SU-DHL-6 (cell line): ENCODE measurements around the gene ARPC1B.
A peak's percentile ranks its signal among the peaks of the same experiment; 100 is the strongest.
"Not testable (repeated sequence)": the region's sequence is repeated elsewhere in the genome, so short reads cannot be mapped to it uniquely, and the experiment has no call there.

Source experiments
- H2AFZ ChIP-seq: fragments of 200-600 bp; sonication (generic); 2 replicates; pipeline ENCODE4 v1.6.1; 2014; ENCODE audit warnings: low read depth, mild to moderate bottlenecking, moderate library complexity, mixed read lengths, antibody characterized with exemption, low read length; ENCODE audit not compliant: severe bottlenecking
- H3F3A ChIP-seq: fragments of 200-600 bp; shearing (Covaris generic); 2 replicates; pipeline ENCODE4 v1.6.0; 2016; ENCODE audit warnings: antibody characterized with exemption, mild to moderate bottlenecking; ENCODE audit not compliant: insufficient read depth
- H3K27ac ChIP-seq: fragments of 200-600 bp; sonication (generic); 2 replicates; pipeline ENCODE4 v1.5.1; 2016; ENCODE audit warnings: low read depth, mild to moderate bottlenecking, low read length, moderate library complexity, mixed read lengths
- H3K27me3 ChIP-seq: fragments of 200-600 bp; sonication (generic), shearing (Covaris generic); 2 replicates; pipeline ENCODE4 v1.6.0; 2014; ENCODE audit warnings: mild to moderate bottlenecking, low read length
- H3K36me3 ChIP-seq: fragments of 200-600 bp; sonication (generic); 2 replicates; pipeline ENCODE4 v1.6.1; 2014; ENCODE audit warnings: mild to moderate bottlenecking, low read length, mixed read lengths
- H3K4me2 ChIP-seq: fragments of 300-600, 200-600 bp; shearing (Covaris generic), sonication (generic); 2 replicates; pipeline ENCODE4 v1.6.0; 2014; ENCODE audit warnings: low read length, low read depth, mild to moderate bottlenecking; ENCODE audit not compliant: poor library complexity, severe bottlenecking
- H3K4me3 ChIP-seq: fragments of 200-600 bp; sonication (generic); 2 replicates; pipeline ENCODE4 v1.5.1; 2014; ENCODE audit warnings: antibody characterized with exemption, low read length, mild to moderate bottlenecking, mixed read lengths; ENCODE audit not compliant: insufficient read depth, poor library complexity, severe bottlenecking
- H3K79me2 ChIP-seq: fragments of 200-600 bp; sonication (generic); 2 replicates; pipeline ENCODE4 v1.6.1; 2014; ENCODE audit warnings: mild to moderate bottlenecking, low read length, moderate library complexity; ENCODE audit not compliant: insufficient read depth
- H3K9ac ChIP-seq: fragments of 200-600 bp; sonication (generic); 2 replicates; pipeline ENCODE4 v1.7.0; 2014; ENCODE audit warnings: mild to moderate bottlenecking, low read length
- H3K9me2 ChIP-seq: fragments of 200-600 bp; sonication (generic); replicated peaks from 2 replicates; pipeline ENCODE4 v1.6.1; 2014; ENCODE audit warnings: low read length; ENCODE audit not compliant: insufficient read depth
- H3K9me3 ChIP-seq: fragments of 200-600 bp; sonication (generic); 2 replicates; pipeline ENCODE4 v1.6.1; 2014; ENCODE audit warnings: low read length, mixed read lengths; ENCODE audit not compliant: insufficient read depth
- H4K20me1 ChIP-seq: fragments of 200-600 bp; sonication (generic); 2 replicates; pipeline ENCODE4 v1.6.1; 2014; ENCODE audit warnings: low read depth, mild to moderate bottlenecking, antibody characterized with exemption, low read length, moderate library complexity, mixed read lengths
- CTCF ChIP-seq: fragments of 200-600 bp; sonication (generic); IDR thresholded peaks from one replicate; pipeline ENCODE4 v1.5.1; 2017; ENCODE audit warnings: antibody characterized with exemption, mild to moderate bottlenecking, low read length, moderate library complexity; ENCODE audit not compliant: insufficient read depth, poor library complexity, severe bottlenecking
- EZH2phosphoT487 ChIP-seq: fragments of 200-600 bp; sonication (generic), shearing (Covaris generic); conservative IDR thresholded peaks from 2 replicates; pipeline ENCODE4 v1.6.1; 2018; ENCODE audit warnings: mild to moderate bottlenecking, antibody characterized with exemption, low read length, moderate library complexity, mixed read lengths

Gene ARPC1B

GRCh38 chr7:99410635-99411034, 36.1 kb downstream of the ARPC1B start:
- Histone ChIP-seq H2AFZ (no peak overlapping the region), H3K79me2 (peaks cover 55% of the 10 kb centered on the region), H3K9me2 (no peaks in the 10 kb centered on the region), H3K9ac (0 out of 2 replicates have a peak overlapping the region, but pooled peaks have one; percentile 95), H3K36me3 (peaks cover 17% of the 10 kb centered on the region; the same call in 1 of the 2 replicates), H3F3A (peaks cover 10% of the 10 kb centered on the region; the same call in 1 of the 2 replicates), H3K27me3 (no peaks in the 10 kb centered on the region), H3K27ac (no peak overlapping the region), H3K9me3 (no peaks in the 10 kb centered on the region), H4K20me1 (no peaks in the 10 kb centered on the region; the same call in 1 of the 2 replicates), H3K4me3 (no peak overlapping the region), H3K4me2 (peak overlapping the region; percentile 85)
- no peak for TF ChIP-seq EZH2phosphoT487
- TF ChIP-seq CTCF = no peak

- H3K27me3 ChIP-seq, H2AFZ ChIP-seq, H3K9me2 ChIP-seq, H3K9me3 ChIP-seq, H3K9ac ChIP-seq, H4K20me1 ChIP-seq, H3K4me2 ChIP-seq, H3K79me2 ChIP-seq, H3K4me3 ChIP-seq, H3F3A ChIP-seq, H3K27ac ChIP-seq: not testable (repeated sequence)
- H3K36me3 ChIP-seq = peaks cover 22% of the 10 kb centered on the region; the same call in 1 of the 2 replicates
- peak; percentile 39 for TF ChIP-seq CTCF
Measured at GRCh38 chr7:99415513-99416127, 41.1 kb downstream of the ARPC1B start.

GRCh38 chr7:99418260-99418659, 43.7 kb downstream of the ARPC1B start:
- Histone ChIP-seq H3K4me3 (no peak overlapping the region), H3K9ac (no peak overlapping the region), H3K27ac (no peak overlapping the region), H3K79me2 (no peaks in the 10 kb centered on the region), H3K27me3 (no peaks in the 10 kb centered on the region), H3K36me3 (peaks cover 11% of the 10 kb centered on the region; the same call in 1 of the 2 replicates), H4K20me1 (no peaks in the 10 kb centered on the region), H2AFZ (no peak overlapping the region), H3K4me2 (no peak overlapping the region), H3K9me3 (no peaks in the 10 kb centered on the region), H3F3A (peaks cover 15% of the 10 kb centered on the region; the same call in 1 of the 2 replicates), H3K9me2 (no peaks in the 10 kb centered on the region)
- TF ChIP-seq CTCF (no peak), EZH2phosphoT487 (no peak)
